RKO (cell line): ENCODE data around the gene SLC50A1.
"Not testable (repeated sequence)": the region's sequence is repeated elsewhere in the genome, so short reads cannot be mapped to it uniquely, and the experiment has no call there.

ENCODE experiments used
- DNase-seq: peaks from one replicate; pipeline ENCODE4 v3.0.0-alpha.2; 2016; ENCODE audit warnings: low spot score

Gene SLC50A1

DNA sequence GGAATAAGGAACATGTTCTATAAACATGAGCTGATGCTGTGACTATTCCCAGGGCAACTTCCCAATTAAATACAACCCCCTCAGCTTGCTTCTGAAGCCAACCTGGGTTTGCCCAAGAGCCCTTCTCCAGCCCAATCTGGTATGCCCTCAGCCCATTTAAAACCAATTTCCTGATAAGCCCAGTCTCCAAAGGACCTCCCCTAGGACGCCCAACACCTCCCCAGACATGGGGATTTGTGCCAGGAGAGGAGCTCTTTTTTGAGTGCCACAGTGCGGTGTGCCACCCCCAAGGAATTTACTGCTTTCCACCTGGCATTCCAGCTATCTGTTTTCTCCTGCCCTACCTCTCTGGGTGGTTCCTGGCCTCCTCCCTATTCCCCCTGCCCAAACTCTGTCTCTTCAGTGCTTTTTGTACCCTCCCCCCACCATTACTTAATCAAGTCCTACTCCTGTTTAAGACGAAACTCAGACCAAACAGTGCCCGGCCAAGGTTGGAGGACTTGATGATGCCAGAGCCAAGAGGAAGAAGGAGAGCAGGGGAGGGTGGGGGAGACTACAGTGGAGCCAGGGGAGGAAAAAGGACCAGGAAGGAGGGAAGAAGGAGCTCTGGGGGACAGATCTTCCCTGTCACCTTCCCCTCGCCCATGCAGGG lies 19.4 kb upstream of the SLC50A1 start:
- DNase-seq: no peak

GRCh38 chr1:155117610-155118009 lies 18.0 kb upstream of the SLC50A1 start:
- no peak for DNase-seq

DNA sequence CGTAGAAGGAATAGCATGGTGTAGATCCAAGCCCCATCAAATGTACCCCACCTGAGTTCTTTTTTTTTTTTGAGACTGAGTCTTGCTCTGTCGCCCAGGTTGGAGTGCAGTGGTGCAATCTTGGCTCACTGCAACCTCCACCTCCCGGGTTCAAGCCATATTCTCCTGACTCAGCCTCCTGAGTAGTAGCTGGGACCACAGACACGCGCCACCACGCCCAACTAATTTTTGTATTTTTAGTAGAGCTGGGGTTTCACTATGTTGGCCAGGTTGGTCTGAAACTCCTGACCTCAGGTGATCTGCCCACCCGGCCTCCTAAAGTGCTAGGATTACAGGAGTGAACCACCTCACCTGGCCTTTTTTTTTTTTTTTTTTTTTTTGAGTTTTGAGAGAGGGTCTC lies 17.6 kb upstream of the SLC50A1 start:
- DNase-seq: not testable (repeated sequence)

DNA sequence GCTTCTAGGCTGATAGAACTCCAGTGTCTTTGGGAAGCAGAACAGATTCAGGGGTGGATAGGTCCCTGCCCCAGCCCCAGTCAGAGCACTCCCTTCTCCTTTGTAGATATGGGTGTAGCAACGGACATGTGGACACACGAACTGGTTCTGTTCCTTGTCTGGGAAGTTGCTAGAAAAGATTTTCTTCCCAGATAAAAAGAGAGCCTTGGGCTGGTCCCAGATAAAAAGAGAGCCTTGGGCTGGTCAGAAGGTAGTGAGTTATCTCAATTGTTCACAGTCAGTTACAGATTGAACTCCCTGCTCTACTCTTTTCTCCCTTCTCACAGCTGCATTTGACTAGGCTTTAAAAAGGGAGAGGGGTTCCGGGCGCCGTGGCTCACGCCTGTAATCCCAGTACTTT lies 15.4 kb upstream of the SLC50A1 start:
- no peak for DNase-seq

DNA sequence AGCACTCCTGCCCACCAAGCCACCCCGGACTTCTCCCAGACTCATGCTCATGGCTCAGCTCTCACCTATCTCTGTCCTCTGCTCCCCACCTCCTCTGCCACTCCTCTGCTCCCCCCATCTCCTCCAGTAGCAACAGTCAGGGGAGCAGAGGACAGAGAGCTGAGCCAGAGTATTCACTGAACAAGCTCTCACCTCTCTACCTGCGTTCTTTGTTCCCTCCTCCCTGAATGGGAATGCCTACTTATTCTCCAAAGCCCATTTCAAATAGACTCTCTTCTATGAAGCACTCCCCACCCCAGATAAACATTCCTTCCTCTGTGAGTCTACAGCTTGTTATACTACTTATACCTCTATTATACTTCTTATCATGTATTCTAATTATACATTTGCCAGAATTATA lies 14.4 kb upstream of the SLC50A1 start:
- no peak for DNase-seq

DNA sequence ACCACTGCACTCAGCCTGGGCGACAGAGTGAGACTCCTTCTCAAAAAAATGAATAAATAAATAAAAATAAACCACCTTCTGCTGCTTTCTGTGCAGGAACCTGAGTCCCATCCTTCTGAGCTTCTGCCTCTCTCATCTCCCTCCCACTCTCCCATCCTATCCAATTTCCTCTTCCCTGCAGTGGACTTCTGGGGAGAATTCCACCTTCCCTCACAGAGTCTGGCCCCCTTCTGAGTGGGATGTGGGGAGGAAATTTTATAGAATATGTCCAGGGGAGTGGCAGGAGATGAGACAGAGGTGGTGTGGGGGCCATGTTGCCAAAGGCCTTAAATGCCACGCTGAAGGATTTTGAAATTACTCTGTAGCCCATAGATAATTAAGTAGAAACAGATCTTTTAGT lies 13.3 kb upstream of the SLC50A1 start:
- DNase-seq: no peak

DNA sequence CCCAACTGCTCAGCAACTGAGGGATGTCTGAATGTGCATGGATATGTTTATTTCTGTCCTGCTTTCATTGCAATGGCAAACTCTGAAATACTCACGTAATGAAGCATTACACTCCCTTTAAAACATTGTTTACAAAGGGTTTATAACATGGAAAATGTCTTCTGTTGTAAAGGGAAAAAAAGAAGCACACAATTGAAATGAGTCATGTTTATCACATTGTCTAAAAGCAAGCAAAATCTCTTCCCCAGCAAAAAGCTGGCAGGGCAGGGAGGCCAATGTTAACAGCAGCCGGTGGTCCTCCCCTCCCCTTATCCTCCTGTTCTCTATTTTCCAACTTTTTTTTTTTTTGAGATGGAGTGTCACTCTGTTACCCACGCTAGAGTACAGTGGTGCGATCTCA lies 11.9 kb upstream of the SLC50A1 start:
- no peak for DNase-seq

GRCh38 chr1:155124503-155125463 lies 10.9 kb upstream of the SLC50A1 start:
- no peak for DNase-seq

DNA sequence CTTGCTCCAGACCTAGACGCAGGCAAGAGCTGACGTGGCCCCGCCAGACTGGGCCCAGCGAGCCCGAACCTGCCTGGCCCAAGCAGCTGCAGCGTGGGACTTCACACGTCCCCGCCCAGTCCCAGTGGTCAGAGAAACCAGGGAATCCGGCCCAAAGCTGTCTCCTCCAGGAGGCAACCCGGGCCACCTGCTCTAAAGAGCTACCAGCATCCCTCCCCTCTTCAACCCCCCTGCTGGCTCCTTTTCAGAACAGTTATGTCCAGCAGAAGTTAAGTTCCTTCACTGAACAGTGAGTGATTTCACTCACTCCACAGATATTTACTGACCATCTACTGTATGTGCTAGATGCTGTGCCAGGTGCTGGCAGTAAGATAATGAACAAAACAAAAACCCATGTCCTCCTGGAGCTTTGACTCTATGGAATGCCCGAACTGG lies 10.1 kb upstream of the SLC50A1 start:
- no peak for DNase-seq

- DNase-seq: no peak
Measured at GRCh38 chr1:155125946-155126555, 9.6 kb upstream of the SLC50A1 start.

DNA sequence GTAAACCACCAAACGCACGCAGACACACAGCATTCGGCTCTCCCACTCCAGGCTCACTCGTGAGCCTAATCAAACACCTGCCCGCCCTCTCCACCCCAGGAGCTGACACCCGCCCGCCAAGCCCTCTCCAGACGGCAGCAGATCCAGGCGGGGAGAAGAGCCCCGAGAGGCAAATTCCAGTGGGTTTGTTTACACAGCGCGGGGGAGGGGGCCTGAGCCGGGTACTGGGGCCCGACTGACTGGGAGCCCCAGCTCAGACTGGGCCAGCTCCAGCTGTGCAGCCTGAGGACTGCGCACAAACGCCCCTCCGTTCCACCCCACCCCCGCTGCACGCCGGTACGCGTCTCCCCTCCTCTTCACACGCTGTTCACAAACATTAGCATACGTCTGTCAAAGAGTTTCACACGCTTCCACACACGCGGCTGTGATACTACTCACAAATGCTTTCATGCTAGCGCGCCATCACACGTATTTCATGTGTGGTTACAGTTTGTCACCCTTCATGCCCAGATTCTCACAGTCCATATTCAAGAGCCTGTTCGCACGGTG lies 9.0 kb upstream of the SLC50A1 start:
- DNase-seq: no peak

GRCh38 chr1:155127105-155127966 lies 8.3 kb upstream of the SLC50A1 start, which contains the start of gene EFNA1:
Gene EFNA1, plus strand, starts transcription at chr1:155127876. Its CDS starts 102 bp downstream, at chr1:155127978.
- peak; percentile 40 for DNase-seq

DNA sequence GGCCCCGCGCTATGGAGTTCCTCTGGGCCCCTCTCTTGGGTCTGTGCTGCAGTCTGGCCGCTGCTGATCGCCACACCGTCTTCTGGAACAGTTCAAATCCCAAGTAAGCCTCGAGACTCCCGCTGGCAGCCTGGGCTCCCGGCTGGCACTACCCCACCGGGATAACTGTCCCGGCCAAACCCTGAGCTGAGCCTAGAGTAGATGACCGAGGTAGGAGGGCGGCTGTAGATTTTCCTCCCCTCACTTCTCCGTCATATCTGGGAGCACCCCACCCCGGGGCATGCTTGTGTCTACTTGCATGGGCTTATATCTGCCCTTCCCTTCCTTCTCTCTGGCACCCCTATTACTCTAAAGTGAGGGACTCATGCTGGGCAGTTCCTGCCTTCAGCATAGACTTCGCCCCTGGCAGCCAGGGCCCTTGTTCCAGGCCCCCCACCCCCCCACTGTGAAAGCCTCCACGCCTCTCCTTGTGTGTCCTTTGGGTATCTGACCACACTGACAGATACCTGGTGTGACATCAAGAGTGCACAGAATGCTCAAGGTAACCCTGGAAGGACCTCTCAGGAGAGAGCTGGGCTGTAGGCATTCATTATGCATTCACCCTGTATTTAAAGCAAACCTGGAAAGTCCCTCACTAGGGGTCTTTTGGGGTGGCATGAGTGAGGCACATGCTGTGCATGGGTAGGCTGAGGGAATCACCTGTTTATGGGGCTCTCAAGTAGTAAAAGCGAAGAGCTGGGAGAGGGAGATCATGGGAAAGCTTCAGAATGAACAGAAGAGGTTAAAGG lies 7.5 kb upstream of the SLC50A1 start:
- DNase-seq: no peak

- no peak for DNase-seq
Measured at GRCh38 chr1:155128755-155129473, 6.7 kb upstream of the SLC50A1 start.

DNA sequence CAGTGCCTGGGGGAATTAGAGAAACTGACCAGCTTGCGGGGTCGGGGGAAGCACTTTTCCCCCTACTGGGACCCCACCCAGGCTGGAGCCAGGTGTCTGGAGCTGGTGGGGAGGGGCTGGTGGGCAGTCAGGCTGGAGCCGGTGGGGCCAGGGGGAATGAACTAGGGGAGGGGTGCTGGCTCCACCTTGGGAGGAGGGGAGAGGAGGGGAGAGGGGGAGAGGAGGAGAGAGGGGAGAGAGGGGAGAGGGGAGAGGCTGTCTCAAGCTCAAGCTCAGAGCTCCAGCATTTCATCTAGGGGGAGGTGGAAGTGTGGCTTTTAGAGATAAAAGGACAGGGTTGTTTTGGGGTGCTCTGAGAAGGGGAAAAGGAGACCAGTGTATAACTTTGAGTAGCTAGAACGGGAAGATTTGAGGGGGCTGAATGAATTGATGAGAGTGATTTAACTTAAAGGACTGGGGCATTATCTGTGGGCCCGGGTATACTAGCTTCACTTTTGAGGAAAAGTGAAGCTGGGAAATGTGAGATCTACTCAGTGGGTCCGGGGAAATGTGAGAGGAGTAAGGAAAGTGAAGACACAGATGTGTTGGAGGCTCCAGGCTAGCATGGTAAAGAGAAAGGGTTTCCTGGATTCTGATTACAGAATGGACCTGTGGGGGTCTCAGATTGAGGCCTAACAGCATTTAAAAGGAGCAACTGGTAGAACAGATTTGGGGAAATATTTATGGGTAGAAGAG lies 5.2 kb upstream of the SLC50A1 start:
- DNase-seq: no peak

DNA sequence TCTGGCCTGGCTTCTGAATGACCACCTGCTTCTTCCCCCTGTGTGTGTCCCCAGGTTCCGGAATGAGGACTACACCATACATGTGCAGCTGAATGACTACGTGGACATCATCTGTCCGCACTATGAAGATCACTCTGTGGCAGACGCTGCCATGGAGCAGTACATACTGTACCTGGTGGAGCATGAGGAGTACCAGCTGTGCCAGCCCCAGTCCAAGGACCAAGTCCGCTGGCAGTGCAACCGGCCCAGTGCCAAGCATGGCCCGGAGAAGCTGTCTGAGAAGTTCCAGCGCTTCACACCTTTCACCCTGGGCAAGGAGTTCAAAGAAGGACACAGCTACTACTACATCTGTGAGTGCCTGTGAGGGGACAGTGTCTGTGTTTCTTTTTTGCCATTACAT lies 4.4 kb upstream of the SLC50A1 start:
- DNase-seq: no peak

DNA sequence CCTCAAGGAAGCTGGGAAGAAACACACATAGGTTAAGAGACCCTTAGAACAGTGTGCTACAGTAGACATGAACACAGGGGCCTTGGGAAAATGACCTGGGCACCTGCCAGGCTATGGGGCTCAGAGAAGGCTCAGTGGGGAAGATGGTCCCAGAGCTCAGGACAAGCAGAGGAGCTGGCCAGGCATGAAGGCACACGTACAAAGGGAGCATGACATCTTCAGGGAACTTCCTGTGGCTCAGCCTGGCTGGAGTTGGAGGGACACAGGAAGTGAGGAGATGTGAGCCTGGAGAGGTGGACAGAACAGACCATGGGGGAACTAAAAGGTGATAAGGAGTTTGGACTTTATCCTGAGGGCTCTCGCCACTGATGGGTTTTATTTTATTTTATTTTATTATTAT lies 3.8 kb upstream of the SLC50A1 start:
- no peak for DNase-seq

- no peak for DNase-seq
Measured at GRCh38 chr1:155133799-155134281, 1.8 kb upstream of the SLC50A1 start.

DNA sequence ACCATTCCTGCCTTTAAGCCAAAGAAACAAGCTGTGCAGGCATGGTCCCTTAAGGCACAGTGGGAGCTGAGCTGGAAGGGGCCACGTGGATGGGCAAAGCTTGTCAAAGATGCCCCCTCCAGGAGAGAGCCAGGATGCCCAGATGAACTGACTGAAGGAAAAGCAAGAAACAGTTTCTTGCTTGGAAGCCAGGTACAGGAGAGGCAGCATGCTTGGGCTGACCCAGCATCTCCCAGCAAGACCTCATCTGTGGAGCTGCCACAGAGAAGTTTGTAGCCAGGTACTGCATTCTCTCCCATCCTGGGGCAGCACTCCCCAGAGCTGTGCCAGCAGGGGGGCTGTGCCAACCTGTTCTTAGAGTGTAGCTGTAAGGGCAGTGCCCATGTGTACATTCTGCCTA lies 1.3 kb upstream of the SLC50A1 start:
- DNase-seq: no peak
